HT-29 (cell line): ENCODE measurements around the gene UPF1. TPM values are rescaled to one million over a fixed set of nuclear protein-coding genes. Genes with fewer than 3 reads are reported as not detected.

Experiments
- DNase-seq: peaks from one replicate; pipeline ENCODE4 v3.0.0-alpha.2; 2015; ENCODE audit warnings: low spot score
- total RNA-seq: library from RNA; depleted of rRNA; stranded (reverse); fragments of >200 nt; shearing (Covaris generic); gene quantifications from 2 replicates; pipeline ENCODE4 v1.2.3, GENCODE V29; 2014

The UPF1 gene
- total RNA-seq, 1 experiment from 2014 or later, result 79.5 TPM

DNA sequence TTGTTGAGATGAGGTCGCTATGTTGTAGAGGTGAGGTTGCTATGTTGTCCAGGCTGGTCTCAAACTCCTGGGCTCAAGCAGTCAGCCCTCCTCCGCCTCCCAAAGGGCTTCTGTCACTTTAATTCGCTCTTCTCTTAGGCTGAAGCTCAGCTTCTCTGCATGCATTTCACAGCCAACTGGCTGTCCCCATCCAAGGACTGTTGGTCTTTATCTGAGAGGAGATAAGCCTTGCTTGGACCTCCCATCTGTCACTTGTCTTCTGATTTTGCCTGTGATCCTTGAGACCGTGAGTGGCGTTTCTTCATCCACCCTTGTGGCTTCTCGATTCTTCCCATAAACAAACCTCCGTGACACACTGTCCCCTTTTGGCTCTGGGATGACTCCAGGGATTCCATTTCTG, 39.8 kb downstream of the UPF1 start:
- DNase-seq, result no peak

DNA sequence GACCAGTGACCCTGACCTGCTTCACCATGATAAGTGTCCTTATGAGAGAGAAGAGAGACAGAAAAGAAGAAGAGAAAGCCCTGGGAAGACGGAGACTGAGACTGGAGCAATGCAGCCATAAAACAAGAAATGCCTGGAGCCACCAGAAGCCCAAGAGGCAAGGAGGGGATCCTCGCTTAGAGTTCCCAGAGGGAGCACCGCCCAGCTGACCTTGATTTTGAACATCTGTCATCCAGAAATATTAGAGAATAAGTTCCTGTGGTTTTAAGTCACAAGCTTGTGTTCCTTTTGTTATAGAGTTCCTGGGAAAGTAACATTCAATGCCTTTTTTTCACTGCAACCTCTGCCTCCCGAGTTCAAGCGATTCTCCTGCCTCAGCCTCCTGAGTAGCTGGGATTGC, 44.0 kb downstream of the UPF1 start:
- DNase-seq, result no peak

DNA sequence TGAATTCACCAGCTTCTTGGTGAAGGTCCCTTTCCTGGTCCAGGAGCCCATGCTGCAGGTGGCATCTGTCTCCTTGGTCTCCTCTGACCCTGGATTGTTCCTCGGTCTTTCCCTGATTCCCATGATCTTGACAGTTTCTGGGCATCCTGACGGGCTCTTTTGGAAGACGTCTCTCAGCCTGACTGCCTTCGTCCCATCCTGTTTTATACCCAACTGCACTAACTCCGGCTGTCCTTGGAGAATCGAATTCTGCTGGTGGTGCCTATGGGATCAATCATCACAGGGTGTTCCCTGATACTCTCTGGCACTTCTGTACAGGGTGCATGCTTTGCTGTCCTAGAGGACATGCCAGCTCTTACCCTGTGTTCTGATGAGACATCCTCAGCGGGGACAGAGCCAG, 45.1 kb downstream of the UPF1 start:
- no peak for DNase-seq

DNA sequence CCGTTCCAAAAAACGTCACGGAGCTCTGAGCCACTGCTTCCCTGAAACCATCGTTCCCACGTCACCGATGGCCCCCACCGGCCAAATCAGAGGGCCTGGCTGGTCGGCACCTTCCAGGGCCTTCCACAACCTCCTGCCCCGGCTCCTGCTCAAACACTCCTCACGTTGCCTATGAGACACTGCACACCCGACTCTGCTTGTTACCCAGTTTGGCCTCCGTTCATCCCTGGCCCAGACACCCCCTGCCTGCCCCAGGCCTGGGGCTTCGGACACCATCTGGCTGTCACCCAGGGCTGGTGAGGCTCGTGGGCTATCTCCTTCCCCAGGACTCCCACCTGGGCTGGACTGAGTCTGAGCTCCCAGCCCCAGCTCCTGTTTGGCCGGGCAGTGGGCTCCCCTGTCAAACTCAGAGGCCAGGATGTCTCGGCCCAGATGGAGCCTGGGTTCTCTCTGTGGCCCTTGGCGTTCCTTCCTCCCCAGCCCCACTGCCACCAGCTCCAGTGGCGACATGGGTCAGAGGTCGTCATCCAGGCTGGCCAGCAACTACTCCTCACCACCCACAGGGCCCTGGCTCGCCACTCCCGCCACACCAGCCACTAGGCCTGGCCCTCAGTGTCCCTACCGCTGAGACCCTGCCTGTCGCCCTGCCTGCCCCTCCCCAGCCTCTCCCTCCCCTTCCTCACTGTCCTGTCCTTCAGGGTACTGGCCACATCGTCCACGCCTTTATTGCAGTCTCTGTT, 46.5 kb downstream of the UPF1 start:
- DNase-seq, result no peak

DNA sequence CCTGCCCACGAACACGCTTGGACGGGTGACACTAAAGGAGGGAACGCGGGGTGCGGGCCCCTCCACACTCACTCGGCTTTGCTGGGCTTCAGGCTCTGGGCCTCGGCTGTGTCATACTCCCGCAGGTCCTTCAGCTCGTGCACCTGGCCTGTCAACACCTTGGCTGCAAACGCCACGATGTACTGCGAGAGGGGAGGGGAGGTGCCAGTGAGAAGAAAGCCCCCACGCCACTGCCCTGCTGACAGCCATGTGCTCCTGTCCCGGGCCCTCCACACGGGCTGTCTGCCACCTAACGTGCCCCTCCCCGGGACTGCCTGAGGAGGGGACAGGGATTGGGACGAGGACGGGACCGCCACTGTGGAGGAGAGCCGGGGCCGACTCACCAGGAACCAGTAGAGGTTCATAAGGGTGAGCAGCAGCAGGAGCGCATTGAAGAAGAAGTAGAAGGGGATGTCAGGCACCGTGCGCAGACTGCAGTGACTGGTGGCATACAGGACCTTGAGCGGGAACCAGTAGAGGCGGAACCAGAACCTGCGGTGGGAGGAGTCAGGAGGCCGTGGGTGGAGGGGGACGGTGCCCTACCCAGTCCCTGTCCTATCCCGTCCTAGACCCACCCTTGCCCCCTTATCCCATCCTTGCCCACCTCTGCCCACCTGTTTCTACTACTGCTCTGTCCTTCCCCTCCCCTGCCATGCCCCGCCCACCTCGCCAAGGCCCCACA, 47.3 kb downstream of the UPF1 start:
- DNase-seq, result peak; percentile 5

DNA sequence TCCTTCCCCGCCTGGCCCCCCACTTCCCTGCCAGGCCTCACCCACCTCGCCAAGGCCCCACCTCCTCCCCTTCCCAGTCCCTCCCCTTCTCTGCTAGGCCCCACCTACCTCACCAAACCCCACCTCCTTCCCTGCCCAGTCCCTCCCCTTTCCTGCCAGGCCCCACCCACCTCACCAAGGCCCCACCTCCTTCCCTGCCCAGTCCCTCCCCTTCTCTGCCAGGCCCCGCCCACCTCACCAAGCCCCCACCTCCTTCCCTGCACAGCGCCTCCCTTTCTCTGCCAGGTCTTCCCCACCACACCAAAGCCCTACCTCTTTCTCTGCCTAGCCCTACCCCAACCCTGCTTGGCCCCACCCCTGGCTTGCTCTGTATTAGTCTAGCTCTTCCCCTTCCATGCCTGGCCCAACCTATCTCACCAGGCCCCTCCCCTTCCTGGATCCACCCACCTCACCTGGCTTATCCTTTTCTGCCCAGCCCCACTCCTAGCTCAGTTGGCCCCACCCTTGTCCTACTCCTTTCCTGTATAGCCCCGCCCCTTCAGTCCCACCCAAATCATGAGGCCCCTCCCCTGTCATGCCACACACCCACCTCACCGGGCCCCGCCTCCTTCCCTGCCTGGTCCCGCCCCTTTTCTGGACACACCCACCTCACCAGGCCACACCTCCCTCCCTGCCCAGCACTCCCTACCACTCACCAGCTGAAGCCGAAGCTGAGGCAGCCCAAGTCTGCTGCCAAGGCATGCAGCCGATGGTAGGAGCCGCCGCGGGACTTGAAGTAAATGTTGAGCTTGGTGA, 48.0 kb downstream of the UPF1 start:
- DNase-seq, result peak; percentile 78

DNA sequence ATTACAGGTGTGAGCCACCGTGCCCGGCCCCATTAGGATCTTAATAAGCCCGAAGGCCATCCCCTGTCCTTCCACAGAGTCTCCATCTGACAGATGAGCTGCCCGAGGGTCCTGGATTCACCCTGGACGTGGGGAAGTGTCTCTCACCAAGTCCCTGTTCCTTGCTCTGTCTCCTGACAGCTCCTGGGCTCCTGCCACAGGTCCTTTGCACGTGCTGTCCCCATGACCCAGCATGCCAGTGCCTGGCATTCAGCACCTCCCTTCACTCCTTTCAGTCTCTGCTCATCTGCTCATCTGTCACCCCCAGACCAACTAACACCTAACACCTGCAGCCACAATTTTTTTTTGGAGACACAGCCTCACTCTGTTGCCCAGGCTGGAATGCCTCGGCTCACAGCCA, 49.7 kb downstream of the UPF1 start:
- DNase-seq, result no peak

DNA sequence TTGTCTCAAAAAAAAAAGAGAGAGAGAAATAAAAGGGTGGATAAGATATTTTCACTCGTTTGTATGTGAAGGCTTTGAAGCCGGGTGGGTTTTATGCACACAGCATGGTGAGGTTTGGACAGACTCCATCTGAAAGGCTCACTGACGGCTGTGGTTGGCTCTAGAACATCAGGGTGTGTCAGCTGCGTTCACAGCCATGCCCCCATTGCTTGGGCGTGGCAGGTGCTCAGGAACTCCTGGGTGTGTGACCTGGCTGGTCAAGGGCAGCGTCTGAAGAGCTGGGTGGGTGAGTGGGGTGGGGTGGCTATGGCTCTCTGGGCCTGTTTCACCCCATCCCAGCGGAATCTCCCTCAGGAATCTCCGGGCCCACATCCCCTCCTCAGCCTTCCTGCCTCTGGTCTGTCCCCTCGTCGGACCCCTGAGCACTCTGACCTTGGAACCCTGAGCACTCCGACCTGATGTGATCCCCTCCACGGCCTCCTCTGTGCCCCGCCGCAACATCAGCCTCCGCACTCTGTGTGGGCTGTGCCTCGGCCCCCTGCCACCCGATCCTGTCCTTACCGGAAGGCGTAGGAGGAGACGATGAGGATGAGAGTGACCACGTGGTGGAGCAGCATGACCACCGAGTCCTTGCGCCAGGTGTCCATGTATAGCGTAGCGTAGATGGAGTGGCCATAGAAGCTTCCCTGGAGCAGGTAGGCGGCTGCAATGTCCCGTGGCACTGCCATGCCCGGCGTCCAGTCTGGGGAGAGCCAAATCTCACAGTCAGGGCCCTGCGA, 52.0 kb downstream of the UPF1 start:
- DNase-seq, result no peak

DNA sequence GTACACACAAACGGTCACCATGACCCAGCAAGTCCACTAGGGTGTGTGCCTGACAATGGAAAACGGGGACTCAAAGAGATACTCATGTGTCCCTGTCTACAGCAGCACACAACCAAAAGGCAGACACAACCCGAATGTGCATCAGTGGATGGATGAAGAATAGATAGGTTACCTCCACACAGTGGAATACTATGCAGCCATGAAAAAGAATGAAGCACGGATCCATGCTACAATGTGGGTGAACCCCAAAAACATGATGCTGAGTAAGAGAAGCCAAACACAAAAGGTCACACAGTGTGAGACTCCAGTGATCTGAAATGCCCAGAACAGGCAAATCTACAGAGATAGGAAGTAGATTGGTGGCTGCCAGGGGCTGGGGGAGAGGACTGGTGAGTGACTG, 55.2 kb downstream of the UPF1 start:
- no peak for DNase-seq

DNA sequence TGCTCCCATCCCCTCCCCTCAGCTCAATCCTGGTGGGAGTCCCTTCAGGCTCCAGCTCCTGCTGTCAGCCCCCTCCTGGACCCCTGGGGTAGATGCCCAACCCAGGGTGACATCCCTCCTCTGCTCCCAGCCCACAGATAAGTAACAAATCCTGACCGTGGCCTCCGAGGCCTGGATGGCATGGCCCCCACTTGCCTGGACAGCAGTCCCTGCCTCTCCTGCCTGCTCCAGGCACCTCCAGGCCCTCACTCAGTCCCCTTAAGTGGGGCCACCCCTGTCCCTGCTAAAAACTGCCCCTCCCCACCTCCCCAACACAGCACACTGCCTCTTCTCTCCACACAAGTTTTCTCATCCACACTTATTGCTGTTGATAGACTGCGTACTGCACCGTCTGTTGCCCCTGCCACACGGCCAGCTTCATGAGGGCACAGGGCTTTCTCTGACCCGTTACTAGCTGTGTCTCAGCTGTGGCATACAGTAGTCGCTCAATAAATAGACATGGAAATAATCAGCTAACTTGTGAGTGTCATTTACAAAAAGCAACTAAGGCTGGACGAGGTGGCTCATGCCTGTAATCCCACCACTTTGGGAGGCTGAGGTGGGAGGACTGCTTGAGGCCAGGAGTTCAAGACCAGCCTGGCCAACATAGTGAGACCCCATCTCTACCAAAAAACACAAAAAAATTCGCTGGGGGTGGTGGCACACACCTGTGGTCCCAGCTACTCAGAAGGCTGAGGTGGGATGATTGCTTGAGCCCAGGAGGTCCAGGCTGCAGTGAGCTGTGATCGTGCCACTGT, 58.4 kb downstream of the UPF1 start:
- no peak for DNase-seq

DNA sequence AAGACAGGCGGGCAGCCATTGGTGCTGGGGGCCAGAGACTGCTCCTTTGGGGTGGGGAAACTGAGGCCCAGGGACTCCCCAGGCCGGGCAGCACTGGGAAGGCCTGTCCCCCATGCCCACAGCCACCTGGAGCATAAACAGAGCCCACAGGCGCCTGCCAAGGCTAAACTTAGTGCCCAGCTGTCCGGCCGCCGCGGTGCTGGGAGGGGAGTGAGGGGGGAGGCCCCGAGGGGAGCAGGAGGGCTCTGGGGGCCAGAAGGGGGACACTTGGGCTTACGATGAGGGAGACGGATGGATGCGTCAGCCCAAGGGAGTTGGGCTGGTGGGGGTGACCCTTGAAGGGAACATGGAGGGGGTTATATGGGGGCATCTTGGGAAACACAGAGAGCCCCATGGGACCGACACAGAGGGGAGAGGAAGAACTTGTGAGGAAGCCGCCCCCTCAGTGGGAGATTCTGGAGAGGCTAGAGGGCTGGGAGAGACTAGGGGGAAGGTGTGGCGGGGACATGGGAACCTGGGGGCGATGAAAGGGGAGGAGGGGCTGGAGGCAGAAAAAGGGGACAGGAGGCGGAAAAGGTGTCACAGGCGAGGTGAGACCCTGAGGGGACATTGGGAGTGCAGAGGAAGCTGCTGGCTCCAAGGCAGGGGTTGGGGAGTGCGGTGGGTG, 62.0 kb downstream of the UPF1 start:
- DNase-seq, result no peak

DNA sequence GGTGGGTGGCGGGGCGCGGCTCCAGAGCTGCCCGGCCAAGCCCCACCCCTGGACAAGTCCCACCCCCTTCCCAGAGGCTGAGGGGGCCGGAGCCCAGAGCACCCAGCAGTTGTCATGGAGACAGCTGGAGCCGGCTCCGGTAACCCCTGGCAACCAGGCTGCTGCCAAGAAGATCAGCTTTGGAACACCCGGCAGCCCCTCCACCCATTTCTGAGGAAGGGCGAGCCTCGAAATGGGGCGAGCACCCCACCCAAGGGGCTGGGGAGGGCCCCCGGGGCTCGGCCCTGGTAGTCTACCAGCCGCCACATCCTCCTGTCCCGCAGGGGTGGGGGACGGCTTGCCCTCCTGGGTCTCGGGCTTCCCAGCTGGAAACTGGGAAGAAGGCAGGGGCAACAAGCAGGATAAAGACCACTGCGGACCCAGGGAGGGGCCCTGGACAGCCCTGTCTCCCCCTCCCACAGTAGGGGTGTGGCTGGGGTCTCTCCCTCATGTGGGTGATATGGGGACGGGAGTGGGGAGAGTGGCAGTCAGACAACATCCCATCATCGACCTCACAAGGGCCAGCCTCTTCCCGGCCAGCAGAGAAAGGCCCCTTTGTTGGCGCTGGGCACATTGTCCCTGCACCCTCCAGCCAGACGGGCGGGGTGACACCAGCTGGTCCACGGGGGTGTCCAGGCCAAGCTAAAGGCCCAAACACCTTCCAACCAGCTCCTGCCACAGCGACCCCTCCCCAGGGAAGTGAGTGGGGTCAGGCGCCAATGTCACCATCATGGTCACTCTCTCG, 62.7 kb downstream of the UPF1 start:
- DNase-seq, result no peak

DNA sequence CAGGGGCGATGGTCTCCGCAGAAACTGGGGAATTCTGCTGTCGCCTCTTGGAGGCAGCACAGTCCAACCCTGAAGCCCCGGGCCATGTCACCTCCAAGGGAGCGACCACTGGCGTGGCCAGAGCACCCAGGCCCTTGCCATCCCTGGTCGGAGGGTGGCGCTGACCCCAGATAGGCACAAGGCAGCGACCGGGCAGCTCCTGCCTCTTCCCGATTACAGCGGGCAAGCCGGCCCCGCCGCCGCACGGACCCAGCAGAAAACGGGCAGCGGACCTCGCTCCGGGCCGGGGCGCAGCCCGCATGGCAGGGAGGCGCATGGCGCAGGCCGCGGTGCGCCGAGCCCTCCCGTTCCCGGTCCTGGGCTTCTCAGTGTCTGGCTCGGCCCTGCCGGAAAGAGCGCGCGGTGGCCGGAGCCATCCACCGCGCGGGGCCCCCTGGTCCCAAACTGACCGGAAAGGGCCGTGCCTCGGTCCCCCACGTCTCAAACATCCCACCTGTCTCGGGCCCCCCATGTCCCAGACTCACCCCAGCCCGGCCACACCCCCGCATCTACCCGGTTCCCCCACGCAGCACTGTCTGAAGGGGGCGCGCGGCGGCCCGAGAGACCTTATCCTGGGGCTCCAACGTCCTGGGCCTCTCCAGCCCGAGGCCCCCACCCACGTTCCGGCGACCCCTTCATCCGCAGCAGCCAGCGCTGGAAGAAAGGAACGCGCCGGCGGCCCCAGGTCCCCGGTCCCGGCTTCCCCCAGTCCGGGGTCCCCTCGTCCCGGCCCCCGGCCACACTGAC, 63.5 kb downstream of the UPF1 start:
- no peak for DNase-seq

DNA sequence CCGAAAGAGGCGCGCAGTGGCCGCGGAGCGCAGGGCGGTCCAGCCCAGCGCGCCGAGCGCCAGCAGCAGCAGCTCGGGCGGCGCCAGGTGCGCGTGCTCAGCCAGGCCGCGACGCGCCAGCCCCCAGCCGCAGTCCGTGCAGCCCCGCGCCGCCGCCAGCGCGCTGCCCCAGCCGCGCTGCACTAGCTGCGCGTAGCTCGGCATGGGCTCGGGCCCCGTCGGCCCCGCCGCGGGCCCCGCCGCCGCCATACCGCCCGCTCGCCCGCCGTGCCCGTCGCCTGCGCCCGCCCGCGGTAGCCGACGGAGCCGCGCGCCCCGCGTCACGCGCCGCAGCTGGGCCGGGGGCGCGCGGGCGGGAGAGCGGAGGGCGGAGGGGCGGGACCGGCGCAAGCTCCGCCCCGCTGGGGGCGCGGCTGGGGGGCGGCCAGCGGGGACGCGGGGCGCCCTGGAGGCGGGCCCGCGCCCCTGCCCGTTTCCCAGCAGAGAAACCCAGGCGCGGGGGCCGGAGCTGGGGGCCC, 64.1 kb downstream of the UPF1 start, which contains the start of gene CERS1:
Gene CERS1 (minus strand): TSS at position 335 of the 518 bp plus-strand sequence. CDS start 86 bp downstream, at position 249.
- DNase-seq, result no peak

DNA sequence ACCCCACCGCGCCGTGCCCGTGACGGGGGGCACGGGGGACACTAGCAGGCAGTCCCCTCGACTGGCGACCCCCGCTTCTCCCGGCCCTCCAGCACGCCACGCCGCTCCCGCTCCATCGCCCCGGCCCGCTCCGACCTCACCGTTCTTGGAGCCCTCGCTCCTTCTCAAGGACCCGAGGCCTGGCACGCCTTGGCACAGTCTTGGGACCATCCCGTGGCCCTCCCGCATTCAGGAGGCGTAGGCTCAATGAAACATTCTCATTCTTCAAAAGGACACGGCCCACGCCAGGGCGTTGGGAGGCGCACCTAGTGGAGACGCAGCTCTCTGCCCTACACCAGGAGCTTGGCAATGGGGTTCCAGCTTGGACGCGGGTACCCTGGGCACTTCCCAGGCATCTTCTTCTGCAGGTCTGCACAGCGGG, 64.7 kb downstream of the UPF1 start:
- DNase-seq, result peak; percentile 8

DNA sequence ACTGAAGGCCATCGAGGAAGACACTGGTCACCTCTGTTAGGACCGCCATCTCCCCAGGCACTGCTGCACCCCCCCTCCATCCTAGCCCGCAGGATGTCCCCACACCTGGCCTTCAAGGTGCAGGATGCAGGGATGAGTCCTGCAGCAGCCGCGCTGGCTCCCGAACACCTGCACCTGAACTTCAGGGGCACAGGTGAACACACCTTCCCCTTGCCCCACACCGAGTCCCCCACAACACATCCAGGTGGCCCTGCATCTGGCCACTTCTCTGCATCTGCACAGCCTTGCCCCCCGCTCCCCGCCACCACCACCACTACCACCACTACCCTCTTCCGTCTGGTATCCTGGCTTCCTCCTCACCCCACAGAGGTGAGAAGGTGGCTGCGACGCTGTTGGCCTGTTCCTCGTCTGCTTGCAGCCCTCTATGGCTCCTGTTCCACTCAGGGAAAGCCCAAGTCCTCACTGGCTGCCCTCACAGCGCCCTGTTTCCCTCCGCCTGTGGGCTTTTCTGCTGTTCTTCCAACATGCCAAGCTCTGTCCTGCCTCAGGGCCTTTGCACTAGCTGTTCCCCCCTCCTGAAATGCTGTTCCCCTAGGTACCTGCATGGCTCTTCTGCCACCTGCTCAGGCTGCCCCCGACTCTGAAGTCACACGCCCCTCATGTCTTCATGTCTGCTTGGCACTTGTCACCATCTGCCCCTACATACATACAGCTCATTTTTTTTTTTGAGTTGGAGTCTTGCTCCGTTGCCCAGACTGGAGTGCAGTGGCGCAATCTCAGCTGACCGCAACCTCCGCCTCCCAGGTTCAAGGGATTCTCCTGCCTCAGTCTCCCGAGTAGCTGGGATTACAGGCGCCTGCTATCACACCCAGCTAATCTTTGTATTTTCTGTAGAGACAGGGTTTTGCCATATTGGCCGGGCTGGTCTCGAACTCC, 65.6 kb downstream of the UPF1 start:
- no peak for DNase-seq

DNA sequence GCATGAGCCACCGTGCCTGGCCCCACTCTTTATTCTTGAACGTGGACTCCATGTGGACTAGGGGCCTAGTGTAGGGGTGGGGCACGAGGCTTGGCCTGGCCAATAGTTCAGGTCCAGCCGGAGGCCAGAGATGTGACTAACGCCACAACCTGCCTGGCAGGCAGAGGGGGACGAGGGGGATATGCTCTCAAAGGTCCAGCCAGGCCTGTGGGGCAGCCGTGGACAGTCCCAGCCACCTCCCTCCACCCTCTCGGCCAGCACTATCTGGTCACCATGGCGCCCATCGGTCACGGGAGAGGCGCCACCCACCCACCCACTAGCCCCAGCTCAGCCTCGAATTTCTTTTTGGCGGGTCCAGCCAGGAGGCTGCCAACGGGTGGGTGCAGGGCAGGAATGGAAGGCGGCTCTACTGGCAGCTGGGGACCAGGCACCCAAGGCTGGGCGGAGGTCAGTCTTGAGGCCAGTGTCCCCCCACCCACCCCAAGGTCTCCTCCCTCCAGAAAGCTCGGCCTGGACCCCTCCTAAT, 66.4 kb downstream of the UPF1 start:
- no peak for DNase-seq
